ENCODE results near the gene MAOB. TPM values are rescaled to one million over a fixed set of nuclear protein-coding genes. Genes with fewer than 3 reads are reported as not detected.

The MAOB gene
- total RNA-seq, 1 experiment from 2014 or later = 1.1 TPM

DNA sequence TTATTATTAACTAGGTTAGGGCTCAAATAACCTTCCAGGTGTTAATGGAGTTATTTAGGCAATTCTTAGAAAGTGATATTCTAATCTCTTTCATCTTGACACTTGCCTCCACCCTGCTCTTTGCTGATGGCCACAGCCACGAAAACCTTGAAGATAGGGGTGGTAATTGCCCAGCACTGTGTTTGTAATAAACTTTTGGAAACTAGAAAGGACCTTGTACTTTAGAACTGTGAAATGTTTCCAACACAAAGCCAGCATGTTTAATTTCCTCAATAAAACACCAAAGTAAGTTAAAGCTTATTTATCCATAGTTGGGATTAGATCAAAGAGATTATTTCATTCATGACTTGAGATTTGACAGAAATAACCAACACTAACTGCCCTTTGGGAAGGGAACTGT is 147.8 kb downstream of the MAOB start:
- H4K91ac ChIP-seq (ENCODE audit: insufficient read length, low read depth, low read length) = no peak overlapping the region
- H2AK5ac ChIP-seq (ENCODE audit: insufficient read length, low read length) = no peak overlapping the region
- WGBS (ENCODE audit: extremely low coverage, insufficient read length, low lambda C conversion rate) = no CpG with 5 or more reads among the region's 1 CpG
- H4K20me1 ChIP-seq (ENCODE audit: control insufficient read depth, insufficient read depth, insufficient read length) = no peaks in the 10 kb centered on the region
- H2BK120ac ChIP-seq (ENCODE audit: low read depth, low read length, poor library complexity, severe bottlenecking) = no peak overlapping the region
- peaks cover 42 to 62% of the 10 kb centered on the region in 2 experiments for H3K9me3 Mint-ChIP-seq
- H2BK20ac ChIP-seq (ENCODE audit: low read depth, low read length, poor library complexity, severe bottlenecking) = no peak overlapping the region
- no peak overlapping the region for H4K8ac ChIP-seq (replicated peaks; ENCODE audit: insufficient read length, low read depth, low read length)
- H2BK5ac ChIP-seq (ENCODE audit: insufficient read length, low read length) = no peak overlapping the region
- H3K14ac ChIP-seq (ENCODE audit: insufficient read depth, low read length) = no peak overlapping the region
- no peak overlapping the region for H3K23ac ChIP-seq (ENCODE audit: insufficient read length, low read depth, low read length)
- no peaks in the 10 kb centered on the region for H3K79me1 ChIP-seq (ENCODE audit: insufficient read depth, low read depth, low read length, poor library complexity, severe bottlenecking)
- TF ChIP-seq, protein P1, sequence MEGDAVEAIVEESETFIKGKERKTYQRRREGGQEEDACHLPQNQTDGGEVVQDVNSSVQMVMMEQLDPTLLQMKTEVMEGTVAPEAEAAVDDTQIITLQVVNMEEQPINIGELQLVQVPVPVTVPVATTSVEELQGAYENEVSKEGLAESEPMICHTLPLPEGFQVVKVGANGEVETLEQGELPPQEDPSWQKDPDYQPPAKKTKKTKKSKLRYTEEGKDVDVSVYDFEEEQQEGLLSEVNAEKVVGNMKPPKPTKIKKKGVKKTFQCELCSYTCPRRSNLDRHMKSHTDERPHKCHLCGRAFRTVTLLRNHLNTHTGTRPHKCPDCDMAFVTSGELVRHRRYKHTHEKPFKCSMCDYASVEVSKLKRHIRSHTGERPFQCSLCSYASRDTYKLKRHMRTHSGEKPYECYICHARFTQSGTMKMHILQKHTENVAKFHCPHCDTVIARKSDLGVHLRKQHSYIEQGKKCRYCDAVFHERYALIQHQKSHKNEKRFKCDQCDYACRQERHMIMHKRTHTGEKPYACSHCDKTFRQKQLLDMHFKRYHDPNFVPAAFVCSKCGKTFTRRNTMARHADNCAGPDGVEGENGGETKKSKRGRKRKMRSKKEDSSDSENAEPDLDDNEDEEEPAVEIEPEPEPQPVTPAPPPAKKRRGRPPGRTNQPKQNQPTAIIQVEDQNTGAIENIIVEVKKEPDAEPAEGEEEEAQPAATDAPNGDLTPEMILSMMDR (conservative IDR thresholded peaks at IDR 0.05) = no peak
- no peak overlapping the region for H2BK15ac ChIP-seq (ENCODE audit: low read depth, low read length)
- no peak overlapping the region for H3K4me2 ChIP-seq (ENCODE audit: insufficient read depth, insufficient read length, low read length)
- no peaks in the 10 kb centered on the region for H3K9me3 ChIP-seq (ENCODE audit: control insufficient read depth, low read depth, low read length)
- no peak overlapping the region for H2BK12ac ChIP-seq (ENCODE audit: insufficient read length, low read depth, low read length)
- H4K5ac ChIP-seq (ENCODE audit: insufficient read length, low read depth, low read length) = no peak overlapping the region
- DNase-seq = no peak
- no peak overlapping the region for H3K4ac ChIP-seq (ENCODE audit: low read depth, low read length)
- no peaks in the 10 kb centered on the region for H3K4me1 ChIP-seq (ENCODE audit: insufficient read depth, low read length)
- H3K36me3 Mint-ChIP-seq (ENCODE audit: insufficient read depth in 1 of 3, low read depth in 3 of 3) = peaks cover 0 to 9% (median 0%) of the 10 kb centered on the region in 3 experiments; a peak in 3 of 7 replicates
- no peak overlapping the region for H3T11ph ChIP-seq (ENCODE audit: low read length)
- H3K27ac Mint-ChIP-seq = no peak overlapping the region
- no peaks in the 10 kb centered on the region for H3K27me3 ChIP-seq (ENCODE audit: insufficient read depth, low read length)
- no peaks in the 10 kb centered on the region; the same call in 1 of the 2 replicates for H3K27me3 Mint-ChIP-seq (ENCODE audit: low read depth)
- no peaks in the 10 kb centered on the region for H3K23me2 ChIP-seq (ENCODE audit: insufficient read length, low read depth, low read length, poor library complexity, severe bottlenecking)
- H3K4me3 Mint-ChIP-seq = no peak overlapping the region
- H3K4me1 Mint-ChIP-seq = peaks cover 7 to 8% of the 10 kb centered on the region in 2 experiments
- no peaks in the 10 kb centered on the region for H3K79me2 ChIP-seq (ENCODE audit: insufficient read depth, low read length)
- no peak overlapping the region for H3K56ac ChIP-seq (ENCODE audit: insufficient read length, low read depth, low read length)
- H3K9ac ChIP-seq (ENCODE audit: extremely low read depth, insufficient read length, low read length) = no peak overlapping the region
- no peak overlapping the region for H2AFZ ChIP-seq (ENCODE audit: low read length)
- H3K18ac ChIP-seq (ENCODE audit: insufficient read length, low read depth, low read length) = no peak overlapping the region
- no peak overlapping the region for H3K27ac ChIP-seq (ENCODE audit: insufficient read length, low read depth, low read length)
